ENCODE data around the gene MIGA2. TPM values are rescaled to one million over a fixed set of nuclear protein-coding genes. Genes with fewer than 3 reads are reported as not detected.

The MIGA2 gene
- total and polyA plus RNA-seq, 2 of the 8 experiments (the other 6 are each of a cell fraction or from before 2014, with no cell fraction given): 24.6 to 39.0 TPM

- Histone ChIP-seq H3K23me2 (ENCODE audit: low read depth, low read length) (peaks cover 7% of the 10 kb centered on the region), H3K4me3 (ENCODE audit: extremely low read depth in 1 of 4, insufficient read depth in 2 of 4, low read depth in 3 of 4, low read length in 4 of 4) (no peak overlapping the region), H3K9ac (replicated peaks in 1 of 4; ENCODE audit: extremely low read depth in 1 of 4, low read depth in 3 of 4, low read length in 3 of 4) (no peak overlapping the region), H2AK5ac (ENCODE audit: low read depth, low read length) (no peak overlapping the region), H3K14ac (ENCODE audit: insufficient read length) (no peak overlapping the region), H2BK120ac (replicated peaks; ENCODE audit: low read depth, low read length) (peak overlapping the region; percentile 43), H2BK12ac (ENCODE audit: low read depth, low read length) (no peak overlapping the region), H2BK20ac (ENCODE audit: low read length) (no peak overlapping the region), H3K79me2 (ENCODE audit: control insufficient read depth in 1 of 2, insufficient read depth in 2 of 2, low read length in 2 of 2) (peaks cover 2 to 17% of the 10 kb centered on the region in 2 experiments; a peak in 3 of 4 replicates), H2AFZ (ENCODE audit: low read length) (no peak overlapping the region), H3K27ac (ENCODE audit: low read depth, low read length) (no peak overlapping the region), H3K9me3 (ENCODE audit: insufficient read depth in 2 of 2, low read depth in 1 of 2, low read length in 1 of 2) (no peaks in the 10 kb centered on the region), H4K8ac (ENCODE audit: extremely low read depth, insufficient read depth, low read length) (no peak overlapping the region), H3K56ac (replicated peaks; ENCODE audit: insufficient read length, low read depth, low read length) (no peak overlapping the region), H4K20me1 (replicated peaks in 1 of 2; ENCODE audit: control insufficient read depth in 1 of 2, insufficient read depth in 2 of 2, low read length in 2 of 2) (peaks cover 5 to 11% of the 10 kb centered on the region in 2 experiments), H2BK15ac (ENCODE audit: low read length) (no peak overlapping the region), H3K36me3 (ENCODE audit: control insufficient read depth in 2 of 4, insufficient read depth in 4 of 4, low read length in 3 of 4) (no peaks in the 10 kb centered on the region), H3K18ac (ENCODE audit: extremely low read depth, low read length) (no peak overlapping the region), H3K79me1 (ENCODE audit: low read depth, low read length) (peaks cover 7% of the 10 kb centered on the region; the same call in 1 of the 2 replicates), H3K4me1 (replicated peaks in 1 of 4; ENCODE audit: control insufficient read depth in 3 of 4, insufficient read depth in 4 of 4, low read length in 3 of 4) (peaks cover 0 to 15% (median 10%) of the 10 kb centered on the region in 4 experiments; a peak in 6 of 7 replicates), H4K5ac (ENCODE audit: insufficient read length, low read depth, low read length) (no peak overlapping the region), H4K91ac (replicated peaks; ENCODE audit: insufficient read length, low read length) (no peak overlapping the region), H3K4me2 (ENCODE audit: insufficient read depth in 1 of 2, low read depth in 2 of 2, low read length in 2 of 2) (no peak overlapping the region), H3K27me3 (replicated peaks in 1 of 4; ENCODE audit: control insufficient read depth in 3 of 4, extremely low read depth in 1 of 4, insufficient read depth in 3 of 4, low read length in 3 of 4) (no peaks in the 10 kb centered on the region), H3K4ac (replicated peaks; ENCODE audit: insufficient read length, low read depth, low read length) (no peak overlapping the region), H3K23ac (ENCODE audit: insufficient read length) (no peak overlapping the region), H2BK5ac (ENCODE audit: low read depth, low read length) (no peak overlapping the region)
- POLR2A ChIA-PET (ENCODE audit: partially characterized antibody): interaction anchor here (1.3 kb wide), 1 partner anchor 8 kb away, joined by 3 read pairs; no protein-coding TSS in a partner anchor
- TF ChIP-seq GTF2F1 (IDR thresholded peaks at IDR 0.05; ENCODE audit: borderline replicate concordance, low read depth, low read length) (no peak), KDM1A (IDR thresholded peaks at IDR 0.05; ENCODE audit: borderline replicate concordance, low read length) (no peak)
- no peak for DNase-seq (ENCODE audit: low read depth in 1 of 2, low spot score in 2 of 2)
- no peak for FAIRE-seq
- CTCF ChIA-PET (ENCODE audit: partially characterized antibody): interaction anchor here (0.5 to 2.5 kb wide), 9 partner anchors 9 to 251 kb away, joined by 3 to 10 read pairs (median 3); no protein-coding TSS in a partner anchor
Measured at GRCh38 chr9:129030191-129030590, 6.2 kb upstream of the MIGA2 start.

Data from H1 (cell line).